Activated CD4-positive, alpha-beta T cell treated with anti-CD3 and anti-CD28 coated beads, Interleukin-2, amount 50 U/mL, for 4 hours (primary cell): ENCODE data around the gene ADH1C.

Source experiments
- DNase-seq, 2 experiments: peaks; one replicate each; pipeline ENCODE4 v3.0.0-alpha.2; 2020

Gene ADH1C

DNA sequence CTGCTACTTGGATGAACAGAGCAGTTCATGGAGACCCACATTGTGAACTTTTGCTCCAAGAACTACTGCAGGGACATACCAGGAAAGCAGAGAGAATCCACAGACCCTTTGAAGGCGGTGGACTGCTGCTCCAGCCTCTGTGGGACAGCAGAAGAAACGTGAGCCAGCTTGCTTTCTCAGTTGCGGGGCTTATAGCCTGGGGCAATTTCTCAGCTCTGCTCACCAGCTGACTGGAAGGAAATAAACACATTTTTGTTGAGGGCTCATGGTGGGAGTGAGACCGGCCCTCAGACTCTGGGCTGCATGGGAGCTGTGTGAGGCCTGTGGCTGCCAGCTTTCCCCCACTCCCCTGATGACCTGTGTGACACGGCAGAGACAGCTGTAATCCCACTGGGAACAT, 59.2 kb downstream of the ADH1C start:
- no peak for DNase-seq

DNA sequence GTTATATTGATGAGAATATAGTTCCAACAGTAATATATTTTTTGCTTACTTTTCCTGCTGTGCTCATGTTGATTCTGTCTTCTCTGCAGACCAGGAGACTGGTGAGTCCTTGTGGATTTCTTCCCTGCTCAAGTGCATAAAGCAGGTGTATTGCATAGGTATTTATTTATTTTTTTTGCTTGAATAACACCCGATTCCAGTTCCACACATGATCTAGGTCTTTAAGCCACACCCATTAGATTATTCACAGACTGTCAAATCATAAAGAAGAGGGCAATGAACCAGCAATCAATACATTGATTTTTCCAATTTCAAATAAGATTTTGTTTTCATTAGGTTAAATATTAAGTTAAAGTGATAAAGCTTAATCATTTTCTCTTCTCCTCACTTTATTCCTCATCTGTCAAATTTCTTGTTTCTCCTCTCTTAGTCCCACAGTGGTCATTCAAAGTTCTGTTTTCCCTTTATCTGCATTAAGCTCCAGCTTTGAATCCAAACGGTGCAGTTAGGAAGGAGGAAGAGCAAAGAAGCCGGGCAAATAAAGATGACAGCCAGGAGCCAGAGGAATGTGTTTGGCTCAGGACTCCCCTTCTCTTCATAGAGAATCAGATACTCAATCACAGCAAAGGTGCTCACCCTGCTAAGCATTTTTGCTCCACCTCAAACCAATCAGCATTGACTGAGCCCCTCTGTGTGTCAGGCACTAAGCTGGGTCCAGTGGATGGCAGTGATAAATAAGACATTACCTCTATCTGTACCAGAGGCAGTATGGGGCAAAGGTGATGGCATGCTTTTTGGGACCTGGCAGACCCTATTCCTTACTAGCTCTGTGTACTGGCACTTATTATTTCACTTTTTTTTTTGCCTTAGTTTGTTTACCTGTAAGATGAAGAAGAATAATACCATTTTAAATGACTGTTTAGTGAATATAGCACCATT, 61.4 kb downstream of the ADH1C start, which contains the start of gene ADH1A:
TSS of gene ADH1A (minus strand) at position 138 of the 939 bp plus-strand sequence. CDS start at position 67, 71 bp downstream.
- no peak for DNase-seq
